ENCODE results near the gene CCL16. TPM values are rescaled to one million over a fixed set of nuclear protein-coding genes. Genes with fewer than 3 reads are reported as not detected.
"Not testable (repeated sequence)": the region's sequence is repeated elsewhere in the genome, so short reads cannot be mapped to it uniquely, and the experiment has no call there.

CCL16 gene
- total RNA-seq, 3 donors from 2014 or later = 0.48 TPM; not detected in 2

DNA sequence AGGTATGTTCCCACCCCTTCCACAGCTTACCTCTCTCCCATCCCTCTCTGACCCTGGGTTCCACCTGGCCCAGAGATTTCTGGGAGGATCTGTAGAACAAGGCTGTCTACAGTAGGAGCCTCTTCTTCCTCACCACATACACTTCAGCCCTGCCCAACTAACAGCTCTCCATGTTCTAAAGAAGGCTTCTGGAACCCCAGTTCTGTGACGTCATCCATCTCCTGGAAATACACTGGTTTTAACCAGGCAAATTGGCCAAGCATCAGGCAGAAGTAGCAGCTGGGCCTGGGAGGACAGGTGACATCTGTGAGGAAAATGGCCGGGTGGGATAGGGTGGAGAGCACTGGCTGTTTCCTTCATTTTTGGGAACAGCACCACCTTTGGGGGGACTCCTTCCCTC lies 37.8 kb downstream of the CCL16 start, which contains the start of gene LYZL6:
Gene LYZL6 (minus strand): TSS at position 177 of the 400 bp plus-strand sequence. CDS start 4,357 bp downstream, outside the sequence.
- H3K27me3 ChIP-seq = no peaks in the 10 kb centered on the region
- TF ChIP-seq POLR2AphosphoS5 (IDR thresholded peaks at IDR 0.05) = no peak
- TF ChIP-seq, protein P1, sequence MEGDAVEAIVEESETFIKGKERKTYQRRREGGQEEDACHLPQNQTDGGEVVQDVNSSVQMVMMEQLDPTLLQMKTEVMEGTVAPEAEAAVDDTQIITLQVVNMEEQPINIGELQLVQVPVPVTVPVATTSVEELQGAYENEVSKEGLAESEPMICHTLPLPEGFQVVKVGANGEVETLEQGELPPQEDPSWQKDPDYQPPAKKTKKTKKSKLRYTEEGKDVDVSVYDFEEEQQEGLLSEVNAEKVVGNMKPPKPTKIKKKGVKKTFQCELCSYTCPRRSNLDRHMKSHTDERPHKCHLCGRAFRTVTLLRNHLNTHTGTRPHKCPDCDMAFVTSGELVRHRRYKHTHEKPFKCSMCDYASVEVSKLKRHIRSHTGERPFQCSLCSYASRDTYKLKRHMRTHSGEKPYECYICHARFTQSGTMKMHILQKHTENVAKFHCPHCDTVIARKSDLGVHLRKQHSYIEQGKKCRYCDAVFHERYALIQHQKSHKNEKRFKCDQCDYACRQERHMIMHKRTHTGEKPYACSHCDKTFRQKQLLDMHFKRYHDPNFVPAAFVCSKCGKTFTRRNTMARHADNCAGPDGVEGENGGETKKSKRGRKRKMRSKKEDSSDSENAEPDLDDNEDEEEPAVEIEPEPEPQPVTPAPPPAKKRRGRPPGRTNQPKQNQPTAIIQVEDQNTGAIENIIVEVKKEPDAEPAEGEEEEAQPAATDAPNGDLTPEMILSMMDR (IDR thresholded peaks at IDR 0.05) = no peak
- TF ChIP-seq POLR2A (IDR thresholded peaks at IDR 0.05) = no peak
- no peaks in the 10 kb centered on the region for H3K4me1 ChIP-seq
- no peak for DNase-seq (ENCODE audit: low spot score in 2 of 2)
- no peaks in the 10 kb centered on the region for H3K9me3 ChIP-seq
- H3K36me3 ChIP-seq = no peaks in the 10 kb centered on the region
- no peak within 1 kb of the TSS for H3K4me3 ChIP-seq
- intact Hi-C loops (cut with DNase I; ENCODE audit: low total_unique reads) = no loop called here
- H3K27ac ChIP-seq = no peak within 1 kb of the TSS

DNA sequence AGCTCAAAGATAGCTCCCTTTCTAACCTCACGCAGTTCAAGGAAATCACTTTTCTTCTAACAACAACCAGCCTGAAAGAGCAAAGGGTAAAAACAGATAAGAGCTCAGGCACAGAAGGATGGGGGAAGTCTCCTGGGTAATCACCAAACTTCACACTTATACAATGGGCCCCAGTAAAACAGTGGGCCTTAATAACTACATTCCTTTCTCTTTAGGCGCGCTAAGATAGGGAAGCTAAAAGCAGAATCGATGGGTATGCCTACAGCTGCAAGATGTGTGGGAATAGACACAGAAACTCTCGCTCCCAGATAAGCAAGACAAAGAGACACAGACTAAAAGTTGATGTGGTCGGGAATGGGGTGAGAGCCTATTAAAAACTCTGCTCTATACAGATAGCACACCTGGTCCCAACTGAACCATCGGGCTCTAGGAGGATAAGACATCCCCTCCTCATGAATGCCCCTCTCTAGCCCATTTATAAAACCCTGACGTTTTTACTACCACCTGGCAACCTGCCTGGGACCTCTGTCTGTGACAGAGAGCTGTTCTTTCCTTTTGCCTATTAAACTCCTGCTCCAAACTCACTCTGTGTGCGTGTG lies 38.6 kb downstream of the CCL16 start:
- Histone ChIP-seq H3K36me3 (no peaks in the 10 kb centered on the region), H3K4me1 (no peaks in the 10 kb centered on the region), H3K4me3 (no peak overlapping the region), H3K27me3 (no peaks in the 10 kb centered on the region), H3K9me3 (no peaks in the 10 kb centered on the region), H3K27ac (no peak overlapping the region)
- intact Hi-C loops (cut with DNase I; ENCODE audit: low total_unique reads) = no loop called here
- no peak for DNase-seq (ENCODE audit: low spot score in 2 of 2)
- no peak for TF ChIP-seq POLR2A (IDR thresholded peaks at IDR 0.05)
- TF ChIP-seq, protein P1 (IDR thresholded peaks at IDR 0.05) = no peak
- TF ChIP-seq POLR2AphosphoS5 (IDR thresholded peaks at IDR 0.05) = no peak

DNA sequence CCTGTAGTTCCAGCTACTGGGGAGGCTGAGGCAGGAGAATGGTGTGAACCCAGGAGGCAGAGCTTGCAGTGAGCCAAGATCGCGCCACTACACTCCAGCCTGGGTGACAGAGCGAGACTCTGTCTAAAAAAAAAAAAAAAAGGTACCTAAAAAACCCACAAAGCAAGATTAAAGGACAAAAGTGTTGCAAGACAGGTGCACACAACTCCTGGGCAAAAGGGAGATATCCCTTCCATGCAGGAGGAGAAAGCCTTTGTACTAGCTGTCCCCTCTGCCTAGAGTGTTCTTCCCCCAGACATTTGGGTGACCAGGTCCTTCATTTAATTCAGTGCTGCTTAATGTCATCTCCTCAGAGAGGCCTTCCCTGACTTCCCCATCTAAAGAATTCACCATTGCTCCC lies 42.8 kb downstream of the CCL16 start:
- H3K4me3 ChIP-seq; H3K27ac ChIP-seq; H3K36me3 ChIP-seq; H3K9me3 ChIP-seq; H3K4me1 ChIP-seq; intact Hi-C loops (cut with DNase I; ENCODE audit: low total_unique reads); H3K27me3 ChIP-seq; DNase-seq (ENCODE audit: low spot score in 2 of 2): not testable (repeated sequence)

DNA sequence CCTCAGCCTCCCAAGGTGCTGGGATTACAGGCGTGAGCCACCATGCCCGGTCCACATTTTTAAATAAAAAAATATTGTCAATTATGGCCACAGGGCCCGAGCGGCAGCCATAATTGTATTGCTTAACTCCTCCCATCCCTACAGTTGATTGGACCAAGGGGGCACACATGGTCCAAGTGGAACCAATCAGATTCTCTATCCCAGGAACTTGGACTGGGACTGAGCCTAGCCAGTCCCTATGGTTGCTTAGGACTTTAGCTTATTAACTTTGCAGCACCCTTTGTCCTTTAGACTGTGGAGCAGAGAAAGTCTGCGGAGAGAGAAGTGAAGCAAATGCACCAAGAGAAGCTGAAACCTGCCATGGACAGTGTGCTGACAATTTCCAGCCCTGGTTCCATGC lies 45.2 kb downstream of the CCL16 start:
- no peaks in the 10 kb centered on the region for H3K27me3 ChIP-seq
- no peaks in the 10 kb centered on the region for H3K4me1 ChIP-seq
- no peaks in the 10 kb centered on the region for H3K9me3 ChIP-seq
- no peak overlapping the region for H3K27ac ChIP-seq
- TF ChIP-seq, protein P1 (IDR thresholded peaks at IDR 0.05) = no peak
- no peak for TF ChIP-seq POLR2A (IDR thresholded peaks at IDR 0.05)
- TF ChIP-seq POLR2AphosphoS5 (IDR thresholded peaks at IDR 0.05) = no peak
- intact Hi-C loops (cut with DNase I; ENCODE audit: low total_unique reads) = no loop called here
- H3K4me3 ChIP-seq = no peak overlapping the region
- DNase-seq (ENCODE audit: low spot score in 2 of 2) = no peak
- H3K36me3 ChIP-seq = no peaks in the 10 kb centered on the region

DNA sequence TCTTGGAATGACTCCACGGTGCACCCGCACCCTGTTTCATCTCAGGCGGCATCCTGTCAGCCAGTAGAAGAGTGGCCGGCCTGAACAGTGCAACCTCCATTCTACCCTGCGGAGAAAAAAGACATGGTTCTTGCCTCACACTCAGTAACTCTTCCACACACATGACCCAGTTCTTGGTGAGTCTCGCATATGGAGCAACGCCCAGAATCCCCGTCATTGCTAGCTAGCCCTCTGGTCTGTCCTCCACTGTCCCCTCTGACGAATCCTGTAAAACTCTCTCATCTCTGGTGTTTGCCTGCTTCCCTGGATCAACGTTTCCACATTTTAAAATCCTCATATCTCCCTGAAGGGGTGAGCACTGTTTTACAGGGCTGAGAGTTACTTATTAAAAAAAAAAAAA lies 46.5 kb downstream of the CCL16 start:
- Histone ChIP-seq H3K27me3 (no peaks in the 10 kb centered on the region), H3K4me3 (no peak overlapping the region), H3K27ac (no peak overlapping the region), H3K36me3 (no peaks in the 10 kb centered on the region), H3K4me1 (peaks cover 0 to 8% of the 10 kb centered on the region in 2 donors), H3K9me3 (no peaks in the 10 kb centered on the region)
- intact Hi-C loops (cut with DNase I; ENCODE audit: low total_unique reads) = no loop called here
- DNase-seq (ENCODE audit: low spot score in 2 of 2) = no peak
- TF ChIP-seq POLR2A (IDR thresholded peaks at IDR 0.05) = no peak
- TF ChIP-seq, protein P1 (IDR thresholded peaks at IDR 0.05) = no peak
- no peak for TF ChIP-seq POLR2AphosphoS5 (IDR thresholded peaks at IDR 0.05)
